ENCODE results near the gene XPO6. TPM values are rescaled to one million over a fixed set of nuclear protein-coding genes. Genes with fewer than 3 reads are reported as not detected.

XPO6 gene
- total RNA-seq, 4 donors from 2014 or later = 72.9 to 251 (median 86.4) TPM

- DNase-seq = no peak
- H3K9me3 ChIP-seq = no peaks in the 10 kb centered on the region
- no peak overlapping the region for H3K4me3 ChIP-seq
- intact Hi-C loops (cut with DNase I; ENCODE audit: low total_unique reads) = no loop called here
- H3K27me3 ChIP-seq = no peaks in the 10 kb centered on the region
- H3K36me3 ChIP-seq = no peaks in the 10 kb centered on the region
- no peak for TF ChIP-seq CTCF (IDR thresholded peaks at IDR 0.05)
- TF ChIP-seq POLR2A (IDR thresholded peaks at IDR 0.05) = no peak
- H3K27ac ChIP-seq = no peak overlapping the region
- H3K4me1 ChIP-seq = no peaks in the 10 kb centered on the region
Measured at GRCh38 chr16:28084209-28084608, 127.6 kb downstream of the XPO6 start.

- Histone ChIP-seq H3K4me1 (no peaks in the 10 kb centered on the region), H3K4me3 (no peak overlapping the region), H3K36me3 (no peaks in the 10 kb centered on the region), H3K9me3 (no peaks in the 10 kb centered on the region), H3K27ac (no peak overlapping the region), H3K27me3 (no peaks in the 10 kb centered on the region)
- intact Hi-C loops (cut with DNase I; ENCODE audit: low total_unique reads) = no loop called here
- no peak for TF ChIP-seq CTCF (IDR thresholded peaks at IDR 0.05)
- no peak for TF ChIP-seq POLR2A (IDR thresholded peaks at IDR 0.05)
- DNase-seq = no peak
Measured at GRCh38 chr16:28082624-28083023, 129.1 kb downstream of the XPO6 start.

- Histone ChIP-seq H3K4me3 (no peak overlapping the region), H3K36me3 (no peaks in the 10 kb centered on the region), H3K4me1 (no peaks in the 10 kb centered on the region), H3K27me3 (no peaks in the 10 kb centered on the region), H3K9me3 (no peaks in the 10 kb centered on the region), H3K27ac (no peak overlapping the region)
- DNase-seq = no peak
- intact Hi-C loops (cut with DNase I; ENCODE audit: low total_unique reads) = no loop called here
- no peak for TF ChIP-seq CTCF (IDR thresholded peaks at IDR 0.05)
Measured at GRCh38 chr16:28081391-28081968, 130.3 kb downstream of the XPO6 start.

- TF ChIP-seq CTCF (IDR thresholded peaks at IDR 0.05) = no peak
- no peak overlapping the region for H3K4me3 ChIP-seq
- H3K4me1 ChIP-seq = no peaks in the 10 kb centered on the region
- intact Hi-C loops (cut with DNase I; ENCODE audit: low total_unique reads) = no loop called here
- no peak overlapping the region for H3K27ac ChIP-seq
- no peaks in the 10 kb centered on the region for H3K27me3 ChIP-seq
- no peaks in the 10 kb centered on the region for H3K9me3 ChIP-seq
- no peaks in the 10 kb centered on the region for H3K36me3 ChIP-seq
- DNase-seq = no peak
Measured at GRCh38 chr16:28078261-28078660, 133.5 kb downstream of the XPO6 start.

- TF ChIP-seq CTCF (IDR thresholded peaks at IDR 0.05) = no peak
- TF ChIP-seq POLR2A (IDR thresholded peaks at IDR 0.05) = no peak
- intact Hi-C loops (cut with DNase I; ENCODE audit: low total_unique reads) = no loop called here
- Histone ChIP-seq H3K4me3 (no peak overlapping the region), H3K9me3 (no peaks in the 10 kb centered on the region), H3K27ac (no peak overlapping the region), H3K4me1 (no peaks in the 10 kb centered on the region), H3K36me3 (no peaks in the 10 kb centered on the region), H3K27me3 (no peaks in the 10 kb centered on the region)
- no peak for DNase-seq
Measured at GRCh38 chr16:28073836-28074235, 137.9 kb downstream of the XPO6 start.
